ENCODE measurements around the gene GTPBP6. TPM values are rescaled to one million over a fixed set of nuclear protein-coding genes. Genes with fewer than 3 reads are reported as not detected.
"Not testable (repeated sequence)": the region's sequence is repeated elsewhere in the genome, so short reads cannot be mapped to it uniquely, and the experiment has no call there.

The GTPBP6 gene
- total RNA-seq, 4 donors from 2014 or later: 26.2 to 65.3 (median 35.7) TPM

DNA sequence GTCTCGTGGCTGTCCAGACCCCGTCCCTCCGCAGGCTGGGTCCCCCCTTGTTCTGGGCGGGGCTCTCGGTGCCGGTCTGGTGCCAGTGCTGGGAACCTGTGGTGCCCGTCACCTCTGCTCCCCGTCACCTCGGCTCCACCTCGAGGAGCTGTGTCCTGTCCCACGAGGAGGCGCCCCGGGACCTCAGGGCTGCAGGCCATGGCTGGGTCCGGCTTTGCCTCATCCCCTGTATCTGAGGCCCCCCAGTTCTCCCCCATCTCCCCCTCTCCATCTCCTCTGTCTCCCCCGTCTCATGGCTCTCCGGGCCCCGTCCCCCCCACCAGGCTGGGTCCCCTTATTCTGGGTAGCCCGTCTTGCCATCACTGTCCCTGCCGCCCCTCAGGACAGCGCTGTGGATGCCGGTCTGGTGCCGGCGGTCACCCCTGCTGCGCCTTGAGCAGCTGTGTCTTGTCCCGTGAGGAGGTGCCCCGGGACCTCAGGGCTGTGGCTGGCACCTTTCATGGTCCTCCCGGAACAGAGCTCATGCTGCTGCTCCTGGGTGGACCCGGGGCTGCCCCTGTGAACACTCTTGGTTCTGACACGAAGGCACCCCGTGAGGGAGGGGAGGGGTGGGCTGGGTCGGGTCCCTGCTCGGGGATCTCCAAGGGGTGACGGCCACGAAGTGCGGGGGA is 13.4 kb upstream of the GTPBP6 start:
- Histone ChIP-seq H3K27ac (no peak overlapping the region), H3K9me3 (no peaks in the 10 kb centered on the region), H3K27me3 (no peaks in the 10 kb centered on the region), H3K4me1 (peaks cover 0 to 9% of the 10 kb centered on the region in 2 donors), H3K4me3 (no peak overlapping the region), H3K36me3 (no peaks in the 10 kb centered on the region)
- intact Hi-C loops (cut with DNase I; ENCODE audit: low total_unique reads): no loop called here
- TF ChIP-seq, protein P1, sequence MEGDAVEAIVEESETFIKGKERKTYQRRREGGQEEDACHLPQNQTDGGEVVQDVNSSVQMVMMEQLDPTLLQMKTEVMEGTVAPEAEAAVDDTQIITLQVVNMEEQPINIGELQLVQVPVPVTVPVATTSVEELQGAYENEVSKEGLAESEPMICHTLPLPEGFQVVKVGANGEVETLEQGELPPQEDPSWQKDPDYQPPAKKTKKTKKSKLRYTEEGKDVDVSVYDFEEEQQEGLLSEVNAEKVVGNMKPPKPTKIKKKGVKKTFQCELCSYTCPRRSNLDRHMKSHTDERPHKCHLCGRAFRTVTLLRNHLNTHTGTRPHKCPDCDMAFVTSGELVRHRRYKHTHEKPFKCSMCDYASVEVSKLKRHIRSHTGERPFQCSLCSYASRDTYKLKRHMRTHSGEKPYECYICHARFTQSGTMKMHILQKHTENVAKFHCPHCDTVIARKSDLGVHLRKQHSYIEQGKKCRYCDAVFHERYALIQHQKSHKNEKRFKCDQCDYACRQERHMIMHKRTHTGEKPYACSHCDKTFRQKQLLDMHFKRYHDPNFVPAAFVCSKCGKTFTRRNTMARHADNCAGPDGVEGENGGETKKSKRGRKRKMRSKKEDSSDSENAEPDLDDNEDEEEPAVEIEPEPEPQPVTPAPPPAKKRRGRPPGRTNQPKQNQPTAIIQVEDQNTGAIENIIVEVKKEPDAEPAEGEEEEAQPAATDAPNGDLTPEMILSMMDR (IDR thresholded peaks at IDR 0.05): no peak
- no peak for TF ChIP-seq POLR2A (IDR thresholded peaks at IDR 0.05)
- DNase-seq: no peak

DNA sequence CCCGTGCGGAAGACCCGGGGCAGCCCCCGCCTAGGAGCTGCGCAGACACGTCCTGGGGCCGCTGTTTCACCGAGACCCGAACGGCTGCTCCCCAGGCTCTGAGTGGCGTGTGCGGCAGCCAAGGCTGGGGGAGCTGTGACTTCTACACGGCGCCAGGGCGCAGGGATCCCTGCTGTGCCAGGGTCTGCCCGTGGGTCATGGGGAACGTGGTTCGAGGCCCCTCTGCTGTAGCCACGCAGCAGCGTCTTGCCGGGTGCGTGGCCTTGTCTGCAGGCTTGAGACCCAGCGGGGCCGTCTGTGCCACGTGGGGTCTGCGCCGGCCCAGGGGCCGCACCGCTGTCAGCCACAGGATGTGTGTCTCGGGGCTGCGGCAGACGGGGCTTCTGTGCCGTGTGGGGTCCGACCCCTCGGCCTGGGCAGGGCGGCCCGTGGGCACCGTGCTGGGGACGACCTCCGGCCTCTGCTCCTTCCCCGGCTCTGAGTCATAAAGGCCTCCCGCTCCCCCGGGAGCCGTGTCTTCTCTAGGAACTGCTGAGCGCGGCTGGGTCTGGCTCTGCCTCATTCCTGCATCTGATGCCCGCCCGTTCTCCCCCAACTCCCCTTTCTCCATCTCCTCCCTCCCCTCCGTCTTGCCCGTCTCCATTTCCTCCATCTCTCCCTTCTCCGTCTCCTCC is 12.7 kb upstream of the GTPBP6 start:
- Histone ChIP-seq H3K27ac (no peak overlapping the region), H3K27me3 (no peaks in the 10 kb centered on the region), H3K9me3 (no peaks in the 10 kb centered on the region), H3K36me3 (no peaks in the 10 kb centered on the region), H3K4me3 (peak overlapping the region in 1 of 2 donors; percentile 2), H3K4me1 (peaks cover 0 to 9% of the 10 kb centered on the region in 2 donors)
- TF ChIP-seq, protein P1 (IDR thresholded peaks at IDR 0.05): no peak
- TF ChIP-seq POLR2A (IDR thresholded peaks at IDR 0.05): no peak
- intact Hi-C loops (cut with DNase I; ENCODE audit: low total_unique reads): no loop called here
- DNase-seq: no peak

DNA sequence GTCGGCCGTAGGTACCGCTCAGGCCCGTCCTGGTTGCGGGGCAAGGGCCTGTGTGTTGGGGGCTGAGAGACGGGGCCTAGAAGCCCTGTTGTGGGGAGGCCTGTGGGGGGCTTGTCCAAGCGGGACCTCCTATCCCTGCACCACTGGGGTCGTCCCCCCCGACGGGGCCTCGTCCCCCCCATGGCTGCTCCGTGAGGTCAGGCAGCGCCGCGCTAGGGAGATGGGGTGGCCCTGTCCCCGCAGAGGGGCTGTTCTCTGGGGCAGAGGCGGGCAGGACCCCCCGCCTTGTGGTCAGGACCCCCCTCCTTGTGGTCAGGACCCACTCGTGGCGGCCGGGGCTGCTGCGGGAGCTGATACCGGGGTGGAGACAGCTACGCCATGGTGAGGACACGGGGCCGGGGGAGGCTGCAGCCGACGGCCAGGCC is 12.1 kb upstream of the GTPBP6 start:
- Histone ChIP-seq H3K27ac (no peak overlapping the region), H3K4me1 (peaks cover 0 to 9% of the 10 kb centered on the region in 2 donors), H3K27me3 (no peaks in the 10 kb centered on the region), H3K36me3 (no peaks in the 10 kb centered on the region), H3K9me3 (no peaks in the 10 kb centered on the region), H3K4me3 (no peak overlapping the region)
- TF ChIP-seq, protein P1 (IDR thresholded peaks at IDR 0.05): no peak
- no peak for TF ChIP-seq POLR2A (IDR thresholded peaks at IDR 0.05)
- no peak for DNase-seq
- intact Hi-C loops (cut with DNase I; ENCODE audit: low total_unique reads): no loop called here

DNA sequence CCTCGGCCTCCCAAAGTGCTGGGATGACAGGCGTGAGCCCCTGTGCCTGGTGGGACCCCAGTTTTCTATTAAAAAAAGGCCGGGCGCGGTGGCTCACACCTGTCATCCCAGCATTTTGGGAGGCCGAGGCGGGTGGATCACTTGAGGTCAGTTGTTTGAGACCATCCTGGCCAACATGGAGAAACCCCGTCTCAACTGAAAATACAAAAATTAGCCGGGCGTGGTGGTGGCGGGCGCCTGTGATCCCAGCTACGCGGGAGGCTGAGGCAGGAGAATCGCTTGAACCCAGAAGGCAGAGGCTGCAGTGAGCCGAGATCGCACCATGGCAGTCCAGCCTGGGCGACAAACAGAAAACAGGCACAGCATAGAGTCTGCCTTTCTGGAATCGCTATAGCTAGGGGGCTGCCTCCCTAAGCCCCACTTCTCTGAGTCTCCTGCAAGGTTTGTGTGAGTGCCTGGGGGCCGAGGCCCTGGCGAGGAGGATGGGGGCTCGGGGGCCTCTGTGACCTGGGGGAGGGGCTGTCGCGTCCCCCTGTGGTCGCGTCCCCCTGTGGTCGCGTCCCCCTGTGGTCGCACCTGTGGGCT is 11.6 kb upstream of the GTPBP6 start:
- H3K36me3 ChIP-seq; H3K27ac ChIP-seq; DNase-seq; H3K27me3 ChIP-seq; H3K4me3 ChIP-seq; H3K9me3 ChIP-seq; H3K4me1 ChIP-seq; intact Hi-C loops (cut with DNase I; ENCODE audit: low total_unique reads): not testable (repeated sequence)

DNA sequence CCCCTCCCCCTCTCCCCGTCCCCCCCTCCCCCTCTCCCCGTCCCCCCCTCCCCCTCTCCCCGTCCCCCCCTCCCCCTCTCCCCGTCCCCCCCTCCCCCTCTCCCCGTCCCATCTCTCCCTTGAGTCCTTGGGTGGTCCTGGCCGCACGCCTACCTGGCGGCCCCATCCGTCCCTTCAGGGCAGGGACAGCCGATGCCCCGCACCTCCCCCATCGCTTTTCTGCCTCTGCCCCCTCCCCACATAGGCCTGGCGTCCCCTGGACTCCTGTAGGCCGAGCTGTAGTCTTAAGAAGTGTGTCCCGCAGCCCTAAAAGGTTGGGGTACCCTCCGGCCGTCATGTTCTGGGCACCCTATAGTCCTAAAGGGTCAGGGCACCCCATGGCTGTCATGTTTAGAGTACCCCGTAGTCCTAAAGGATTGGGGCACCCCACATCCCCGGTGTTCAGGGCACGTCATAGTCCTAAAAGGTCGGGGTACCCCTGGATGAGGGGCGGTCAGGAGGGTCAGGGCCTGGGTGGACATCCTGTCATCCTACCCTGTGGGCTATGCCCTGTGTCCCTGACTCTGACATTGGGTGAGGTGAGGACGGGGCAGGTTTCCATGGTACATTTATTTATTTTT is 10.8 kb upstream of the GTPBP6 start:
- H3K27me3 ChIP-seq: no peaks in the 10 kb centered on the region
- no peak for DNase-seq

More for the DNA sequence above, 10.8 kb upstream of the GTPBP6 start:
- intact Hi-C loops (cut with DNase I; ENCODE audit: low total_unique reads): no loop called here
- H3K36me3 ChIP-seq: no peaks in the 10 kb centered on the region
- H3K4me1 ChIP-seq: peaks cover 0 to 9% of the 10 kb centered on the region in 2 donors
- no peak overlapping the region for H3K27ac ChIP-seq
- no peak overlapping the region for H3K4me3 ChIP-seq
- TF ChIP-seq, protein P1 (IDR thresholded peaks at IDR 0.05): no peak
- no peak for TF ChIP-seq POLR2A (IDR thresholded peaks at IDR 0.05)
- H3K9me3 ChIP-seq: no peaks in the 10 kb centered on the region

Data from uterus (tissue), 4 donors.